Loucy (cell line): Measurements from ENCODE around the gene LINGO3.

Experiments
- CTCF ChIP-seq: fragments of 200-600 bp; sonication (generic); conservative IDR thresholded peaks from 2 replicates; pipeline ENCODE4 v1.5.1; 2014; ENCODE audit warnings: mild to moderate bottlenecking, antibody characterized with exemption, low read length
- EZH2phosphoT487 ChIP-seq: fragments of 200-600 bp; IDR thresholded peaks from 2 replicates; pipeline ENCODE4 v1.6.1; 2018; ENCODE audit warnings: antibody characterized with exemption, mild to moderate bottlenecking, moderate library complexity, borderline replicate concordance

GRCh38 chr19:2345076-2345475 is 37.1 kb upstream of the LINGO3 start:
- TF ChIP-seq CTCF (no peak), EZH2phosphoT487 (no peak)
